IMR-90 (cell line): ENCODE results near the gene SIX2.

Source experiments
- BHLHE40 ChIP-seq: fragments of 150-350 bp; IDR thresholded peaks from 2 replicates; pipeline ENCODE4 v1.6.1; 2016; ENCODE audit warnings: mild to moderate bottlenecking, low read depth, low read length
- CEBPB ChIP-seq: IDR thresholded peaks from 2 replicates; pipeline ENCODE4 v1.6.1; 2012; ENCODE audit warnings: low read depth, low read length, improper control_type of control experiment
- MAFK ChIP-seq: IDR thresholded peaks from 2 replicates; pipeline ENCODE4 v1.6.1; 2012; ENCODE audit warnings: low read depth, low read length, improper control_type of control experiment
- POLR2A ChIP-seq: IDR thresholded peaks from 2 replicates; pipeline ENCODE4 v1.6.1; 2012; ENCODE audit warnings: mild to moderate bottlenecking, low read depth, low read length
- RAD21 ChIP-seq: IDR thresholded peaks from 2 replicates; pipeline ENCODE4 v1.6.1; 2012; ENCODE audit warnings: low read length, improper control_type of control experiment
- SMC3 ChIP-seq: fragments of 150-350 bp; IDR thresholded peaks from 2 replicates; pipeline ENCODE4 v1.6.1; 2016; ENCODE audit warnings: low read depth, mild to moderate bottlenecking, antibody characterized with exemption, low read length, moderate library complexity
- TF ChIP-seq, protein P1 (sequence below): conservative IDR thresholded peaks from 2 replicates; pipeline ENCODE4 v1.5.1; 2012; ENCODE audit warnings: mild to moderate bottlenecking, low read depth, low read length, improper control_type of control experiment
- TF ChIP-seq, protein P2 (sequence below): fragments of 150-350 bp; IDR thresholded peaks from 2 replicates; pipeline ENCODE4 v1.6.1; 2016; ENCODE audit warnings: low read depth, mild to moderate bottlenecking, low read length, moderate library complexity, borderline replicate concordance

- TF ChIP-seq, protein P1, sequence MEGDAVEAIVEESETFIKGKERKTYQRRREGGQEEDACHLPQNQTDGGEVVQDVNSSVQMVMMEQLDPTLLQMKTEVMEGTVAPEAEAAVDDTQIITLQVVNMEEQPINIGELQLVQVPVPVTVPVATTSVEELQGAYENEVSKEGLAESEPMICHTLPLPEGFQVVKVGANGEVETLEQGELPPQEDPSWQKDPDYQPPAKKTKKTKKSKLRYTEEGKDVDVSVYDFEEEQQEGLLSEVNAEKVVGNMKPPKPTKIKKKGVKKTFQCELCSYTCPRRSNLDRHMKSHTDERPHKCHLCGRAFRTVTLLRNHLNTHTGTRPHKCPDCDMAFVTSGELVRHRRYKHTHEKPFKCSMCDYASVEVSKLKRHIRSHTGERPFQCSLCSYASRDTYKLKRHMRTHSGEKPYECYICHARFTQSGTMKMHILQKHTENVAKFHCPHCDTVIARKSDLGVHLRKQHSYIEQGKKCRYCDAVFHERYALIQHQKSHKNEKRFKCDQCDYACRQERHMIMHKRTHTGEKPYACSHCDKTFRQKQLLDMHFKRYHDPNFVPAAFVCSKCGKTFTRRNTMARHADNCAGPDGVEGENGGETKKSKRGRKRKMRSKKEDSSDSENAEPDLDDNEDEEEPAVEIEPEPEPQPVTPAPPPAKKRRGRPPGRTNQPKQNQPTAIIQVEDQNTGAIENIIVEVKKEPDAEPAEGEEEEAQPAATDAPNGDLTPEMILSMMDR: no peak
- TF ChIP-seq POLR2A: no peak
- TF ChIP-seq RAD21: no peak
- no peak for TF ChIP-seq MAFK
- no peak for TF ChIP-seq CEBPB
- no peak for TF ChIP-seq SMC3
- TF ChIP-seq, protein P2, sequence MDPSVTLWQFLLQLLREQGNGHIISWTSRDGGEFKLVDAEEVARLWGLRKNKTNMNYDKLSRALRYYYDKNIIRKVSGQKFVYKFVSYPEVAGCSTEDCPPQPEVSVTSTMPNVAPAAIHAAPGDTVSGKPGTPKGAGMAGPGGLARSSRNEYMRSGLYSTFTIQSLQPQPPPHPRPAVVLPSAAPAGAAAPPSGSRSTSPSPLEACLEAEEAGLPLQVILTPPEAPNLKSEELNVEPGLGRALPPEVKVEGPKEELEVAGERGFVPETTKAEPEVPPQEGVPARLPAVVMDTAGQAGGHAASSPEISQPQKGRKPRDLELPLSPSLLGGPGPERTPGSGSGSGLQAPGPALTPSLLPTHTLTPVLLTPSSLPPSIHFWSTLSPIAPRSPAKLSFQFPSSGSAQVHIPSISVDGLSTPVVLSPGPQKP: no peak
- TF ChIP-seq BHLHE40: no peak
Measured at GRCh38 chr2:45009928-45010701, 863 bp upstream of the SIX2 start.
